RPMI7951 (cell line): ENCODE measurements around the gene TMEM131L. TPM values are rescaled to one million over a fixed set of nuclear protein-coding genes. Genes with fewer than 3 reads are reported as not detected.
A peak's percentile ranks its signal among the peaks of the same experiment; 100 is the strongest.
"Not testable (repeated sequence)": the region's sequence is repeated elsewhere in the genome, so short reads cannot be mapped to it uniquely, and the experiment has no call there.

Source experiments
- DNase-seq: peaks from one replicate; pipeline ENCODE4 v3.0.0-alpha.2; 2012; ENCODE audit warnings: low read depth
- total RNA-seq: library from RNA; depleted of rRNA; stranded (reverse); fragments of >200 nt; shearing (Covaris generic); gene quantifications from 2 replicates; pipeline ENCODE4 v1.2.3, GENCODE V29; 2014

TMEM131L gene
- total RNA-seq, 1 experiment from 2014 or later, result 11.7 TPM

- peak; percentile 44 for DNase-seq
Observed at GRCh38 chr4:153448003-153448731, 18.0 kb upstream of the TMEM131L start.

- DNase-seq, result no peak
Observed at GRCh38 chr4:153449338-153449737, 16.8 kb upstream of the TMEM131L start.

GRCh38 chr4:153450544-153450917 is 15.6 kb upstream of the TMEM131L start:
- no peak for DNase-seq

- DNase-seq, result not testable (repeated sequence)
Observed at GRCh38 chr4:153451145-153451544, 15.0 kb upstream of the TMEM131L start.

- no peak for DNase-seq
Observed at GRCh38 chr4:153451911-153452657, 14.1 kb upstream of the TMEM131L start.

GRCh38 chr4:153452658-153453378 is 13.3 kb upstream of the TMEM131L start:
- DNase-seq, result no peak

- no peak for DNase-seq
Observed at GRCh38 chr4:153453402-153453801, 12.8 kb upstream of the TMEM131L start.

GRCh38 chr4:153458969-153459368 is 7.2 kb upstream of the TMEM131L start:
- no peak for DNase-seq

- DNase-seq, result not testable (repeated sequence)
Observed at GRCh38 chr4:153461549-153461948, 4.6 kb upstream of the TMEM131L start.

GRCh38 chr4:153464068-153464467 is 2.1 kb upstream of the TMEM131L start:
- DNase-seq, result peak; percentile 37

GRCh38 chr4:153465140-153465539 is 1.0 kb upstream of the TMEM131L start:
- no peak for DNase-seq

GRCh38 chr4:153465615-153466080 is 512 bp upstream of the TMEM131L start:
- peak; percentile 65 for DNase-seq

GRCh38 chr4:153466949-153467896 is 1.1 kb downstream of the TMEM131L start:
- no peak for DNase-seq

- no peak for DNase-seq
Observed at GRCh38 chr4:153467897-153468262, 1.7 kb downstream of the TMEM131L start.

GRCh38 chr4:153468587-153468986 is 2.4 kb downstream of the TMEM131L start:
- DNase-seq, result no peak

- DNase-seq, result no peak
Observed at GRCh38 chr4:153469031-153469430, 2.9 kb downstream of the TMEM131L start.

GRCh38 chr4:153471071-153471697 is 5.0 kb downstream of the TMEM131L start:
- not testable (repeated sequence) for DNase-seq

GRCh38 chr4:153471698-153472093 is 5.5 kb downstream of the TMEM131L start:
- no peak for DNase-seq

GRCh38 chr4:153472122-153473037 is 6.2 kb downstream of the TMEM131L start:
- DNase-seq, result no peak

GRCh38 chr4:153474251-153474650 is 8.1 kb downstream of the TMEM131L start:
- no peak for DNase-seq
